Measurements from ENCODE around the gene PHYHD1.

- TF ChIP-seq POLR2A (IDR thresholded peaks at IDR 0.05), result no peak
- TF ChIP-seq CTCF (IDR thresholded peaks at IDR 0.05), result no peak
These were observed 65.9 kb downstream of the PHYHD1 start for GRCh38 chr9:128986671-128987070.

All from tibial nerve (tissue), 3 donors.